Stomach (tissue), 9 donors: Measurements from ENCODE around the gene GNAS-AS1. TPM values are rescaled to one million over a fixed set of nuclear protein-coding genes. Genes with fewer than 3 reads are reported as not detected.

Experiments
- DNase-seq, 2 donors: peaks; one replicate each; pipeline versions ENCODE4 v3.0.0 to v3.0.0-alpha.2; 2013 to 2019
- H3K27ac ChIP-seq, 5 donors: fragments of 200-600 bp in 4 of 5; sonication (generic) in 4 of 5; one replicate each; pipeline ENCODE4 v1.5.1; 2013 to 2019; ENCODE audit warnings: mild to moderate bottlenecking in 1 of 5, moderate library complexity in 1 of 5
- H3K27me3 ChIP-seq, 3 donors: fragments of 200-600 bp; sonication (generic); one replicate each; pipeline ENCODE4 v1.5.1; 2017 to 2019; ENCODE audit warnings: mixed run types in 1 of 3
- H3K36me3 ChIP-seq, 4 donors: fragments of 200-600 bp; sonication (generic); 1 replicate in 3 of 4; 2 replicates in 1 of 4; pipeline ENCODE4 v1.5.1; 2016 to 2019
- H3K4me1 ChIP-seq, 4 donors: fragments of 200-600 bp; sonication (generic); one replicate each; pipeline ENCODE4 v1.5.1; 2016 to 2019
- H3K4me3 ChIP-seq, 4 donors: fragments of 200-600 bp; sonication (generic) in 3 of 4; one replicate each; pipeline ENCODE4 v1.5.1; 2016 to 2019; ENCODE audit warnings: mild to moderate bottlenecking in 1 of 4
- H3K9me3 ChIP-seq, 4 donors: fragments of 200-600 bp; sonication (generic); one replicate each; pipeline ENCODE4 v1.5.1; 2016 to 2019
- CTCF ChIP-seq, 7 experiments: fragments of 450-650 bp in 4 of 7; fragments of 200-600 bp in 3 of 7; sonication (generic) in 3 of 7; IDR thresholded peaks; one replicate each; pipeline ENCODE4 v1.5.1; 2016 to 2019; ENCODE audit warnings: antibody characterized with exemption in 7 of 7, control low read depth in 2 of 7, mild to moderate bottlenecking in 1 of 7
- EP300 ChIP-seq: sonication (generic); formaldehyde crosslinking; IDR thresholded peaks from one replicate; pipeline ENCODE4 v1.6.1; 2017; ENCODE audit warnings: antibody characterized with exemption
- POLR2A ChIP-seq, 4 donors: fragments of 450-650 bp; IDR thresholded peaks; one replicate each; pipeline ENCODE4 v1.6.1; 2016; ENCODE audit warnings: antibody characterized with exemption in 4 of 4, control low read depth in 2 of 4, mild to moderate bottlenecking in 1 of 4, moderate library complexity in 1 of 4
- POLR2AphosphoS5 ChIP-seq, 3 donors: sonication (generic); formaldehyde crosslinking; IDR thresholded peaks; one replicate each; pipeline ENCODE4 v1.6.1; 2016; ENCODE audit warnings: antibody characterized with exemption in 3 of 3
- WGBS, 5 donors: extraction: QIAGEN DNeasy Blood & Tissue Kit in 3 of 5; methylation state at CpG; one replicate each; pipeline versions ENCODE4 v1.1.5 to v1.1.7; 2013 to 2018; 5-methylcytosine and 5-hydroxymethylcytosine counted together
- intact Hi-C: fragments of 100-400 bp; cut with DNase I; formaldehyde crosslinking; loops from one replicate; pipeline ENCODE4 v1.15.1; 2023; ENCODE audit warnings: low total_unique reads
- polyA plus RNA-seq, 3 donors: library from polyadenylated mRNA; stranded (reverse); fragments of 200-250 nt; gene quantifications; one replicate each; pipeline ENCODE4 v1.2.3, GENCODE V29; 2013
- total RNA-seq, 5 donors: library from RNA; depleted of rRNA; stranded (reverse); fragments of >200 nt; gene quantifications; one replicate each; pipeline versions ENCODE4 v1.1.0 to v1.2.3, GENCODE V29; 2014 to 2016
- donor health status: healthy with polysubstance abuse.
- donor health status: Bipolar disorder and iron deficiency.
- donor health status: healthy.

The GNAS-AS1 gene
- total and polyA plus RNA-seq, 8 donors: 0.15 to 45.5 (median 1.8) TPM; not detected in 4

- Histone ChIP-seq H3K4me3 (no peak overlapping the region), H3K9me3 (no peaks in the 10 kb centered on the region), H3K27me3 (peaks cover 0 to 48% (median 10%) of the 10 kb centered on the region in 3 donors), H3K27ac (no peak overlapping the region), H3K36me3 (no peaks in the 10 kb centered on the region), H3K4me1 (no peaks in the 10 kb centered on the region)
- intact Hi-C loops: no loop called here
- WGBS, 5 donors: 89 to 91% (median 89%) methylated on average over 11 of the region's 11 CpGs
- no peak for TF ChIP-seq CTCF (IDR thresholded peaks at IDR 0.05)
- no peak for TF ChIP-seq POLR2A (IDR thresholded peaks at IDR 0.05)
- TF ChIP-seq POLR2AphosphoS5 (IDR thresholded peaks at IDR 0.05): no peak
- TF ChIP-seq EP300: no peak
- no peak for DNase-seq
These were observed 48.6 kb downstream of the GNAS-AS1 start for GRCh38 chr20:58802061-58802460.

GRCh38 chr20:58800134-58800871 is 50.4 kb downstream of the GNAS-AS1 start:
- DNase-seq: no peak
- no peaks in the 10 kb centered on the region for H3K4me1 ChIP-seq
- intact Hi-C loops: no loop called here
- 59 to 68% (median 65%) methylated on average over 22 of the region's 22 CpGs for WGBS, 5 donors
- no peak overlapping the region for H3K27ac ChIP-seq
- no peaks in the 10 kb centered on the region for H3K36me3 ChIP-seq
- TF ChIP-seq EP300: no peak
- H3K9me3 ChIP-seq: no peaks in the 10 kb centered on the region
- H3K27me3 ChIP-seq: peaks cover 0 to 59% (median 14%) of the 10 kb centered on the region in 3 donors
- no peak overlapping the region for H3K4me3 ChIP-seq

- Histone ChIP-seq H3K4me3 (no peak overlapping the region), H3K27me3 (peaks cover 0 to 57% (median 4%) of the 10 kb centered on the region in 3 donors), H3K27ac (no peak overlapping the region), H3K36me3 (no peaks in the 10 kb centered on the region), H3K4me1 (no peaks in the 10 kb centered on the region), H3K9me3 (no peaks in the 10 kb centered on the region)
- 72 to 79% (median 78%) methylated on average over 26 of the region's 26 CpGs for WGBS, 5 donors
- DNase-seq: no peak
- no peak for TF ChIP-seq POLR2A (IDR thresholded peaks at IDR 0.05)
- TF ChIP-seq POLR2AphosphoS5 (IDR thresholded peaks at IDR 0.05): no peak
- no peak for TF ChIP-seq EP300
- no peak for TF ChIP-seq CTCF (IDR thresholded peaks at IDR 0.05)
- intact Hi-C loops: no loop called here
These were observed 53.0 kb downstream of the GNAS-AS1 start for GRCh38 chr20:58797371-58798338.

GRCh38 chr20:58795923-58796245 is 54.8 kb downstream of the GNAS-AS1 start:
- Histone ChIP-seq H3K4me1 (no peaks in the 10 kb centered on the region), H3K27ac (no peak overlapping the region), H3K4me3 (no peak overlapping the region), H3K36me3 (no peaks in the 10 kb centered on the region), H3K27me3 (peaks cover 3 to 54% (median 4%) of the 10 kb centered on the region in 3 donors), H3K9me3 (no peaks in the 10 kb centered on the region)
- 80 to 90% (median 84%) methylated on average over 6 of the region's 6 CpGs for WGBS, 5 donors
- intact Hi-C loops: no loop called here
- no peak for DNase-seq
- TF ChIP-seq POLR2AphosphoS5 (IDR thresholded peaks at IDR 0.05): no peak
- no peak for TF ChIP-seq EP300
- TF ChIP-seq POLR2A (IDR thresholded peaks at IDR 0.05): no peak
- no peak for TF ChIP-seq CTCF (IDR thresholded peaks at IDR 0.05)
